ENCODE measurements around the gene FAM78B. TPM values are rescaled to one million over a fixed set of nuclear protein-coding genes. Genes with fewer than 3 reads are reported as not detected.

The FAM78B gene
- total and polyA plus RNA-seq, 2 of the 8 experiments (the other 6 are each of a cell fraction or from before 2014, with no cell fraction given): 2.3 to 3.6 TPM

DNA sequence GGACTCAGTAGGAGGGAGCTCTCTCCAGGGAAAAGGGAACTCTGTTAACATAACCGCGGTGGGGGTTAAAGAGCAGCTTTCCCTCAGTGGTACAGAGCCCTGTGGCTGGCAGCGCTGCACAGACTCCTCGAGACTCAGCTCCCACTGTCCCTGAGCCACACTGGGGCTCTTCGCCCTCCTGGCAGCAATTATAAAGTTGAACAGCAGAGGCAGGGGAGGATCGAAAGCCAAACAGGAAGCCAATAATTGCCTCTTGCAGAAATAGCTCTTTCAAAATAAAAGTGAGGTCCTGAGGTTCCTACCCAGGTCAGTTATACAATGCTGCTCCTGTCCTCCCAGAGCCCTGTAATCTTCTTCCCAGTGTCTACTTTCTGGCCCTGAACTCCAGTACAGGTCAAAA lies 77.0 kb downstream of the FAM78B start (continued):
- TF ChIP-seq, protein P1, sequence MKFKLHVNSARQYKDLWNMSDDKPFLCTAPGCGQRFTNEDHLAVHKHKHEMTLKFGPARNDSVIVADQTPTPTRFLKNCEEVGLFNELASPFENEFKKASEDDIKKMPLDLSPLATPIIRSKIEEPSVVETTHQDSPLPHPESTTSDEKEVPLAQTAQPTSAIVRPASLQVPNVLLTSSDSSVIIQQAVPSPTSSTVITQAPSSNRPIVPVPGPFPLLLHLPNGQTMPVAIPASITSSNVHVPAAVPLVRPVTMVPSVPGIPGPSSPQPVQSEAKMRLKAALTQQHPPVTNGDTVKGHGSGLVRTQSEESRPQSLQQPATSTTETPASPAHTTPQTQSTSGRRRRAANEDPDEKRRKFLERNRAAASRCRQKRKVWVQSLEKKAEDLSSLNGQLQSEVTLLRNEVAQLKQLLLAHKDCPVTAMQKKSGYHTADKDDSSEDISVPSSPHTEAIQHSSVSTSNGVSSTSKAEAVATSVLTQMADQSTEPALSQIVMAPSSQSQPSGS (IDR thresholded peaks at IDR 0.05; ENCODE audit: low read length): no peak
- no peak for TF ChIP-seq CHD1 (IDR thresholded peaks at IDR 0.05; ENCODE audit: low read depth, low read length)
- TF ChIP-seq HDAC2 (IDR thresholded peaks at IDR 0.05; ENCODE audit: borderline replicate concordance in 1 of 2, low read depth in 2 of 2, low read length in 2 of 2): no peak
- no peak for TF ChIP-seq FOSL1 (IDR thresholded peaks at IDR 0.05; ENCODE audit: insufficient read depth, low read depth, low read length)
